Neural progenitor cell (in vitro differentiated cells): ENCODE data around the gene NUP58. TPM values are rescaled to one million over a fixed set of nuclear protein-coding genes. Genes with fewer than 3 reads are reported as not detected.

Experiments
- DNase-seq: peaks from one replicate; pipeline ENCODE4 v3.0.0-alpha.2; 2016; ENCODE audit warnings: low spot score
- H2AFZ ChIP-seq: fragments of 200-600 bp; sonication (generic); replicated peaks from 2 replicates; pipeline ENCODE4 v1.6.1; 2016; ENCODE audit warnings: antibody characterized with exemption
- H3F3A ChIP-seq: fragments of 200-600 bp; sonication (generic); 2 replicates; pipeline ENCODE4 v1.6.1; 2016; ENCODE audit warnings: antibody characterized with exemption, low read depth
- H3K27ac ChIP-seq: fragments of 200-600 bp; sonication (generic); 2 replicates; pipeline ENCODE4 v1.5.1; 2016; ENCODE audit warnings: mild to moderate bottlenecking
- H3K27me3 ChIP-seq: fragments of 200-600 bp; sonication (generic); 2 replicates; pipeline ENCODE4 v1.6.1; 2016; ENCODE audit warnings: mild to moderate bottlenecking, moderate library complexity
- H3K36me3 ChIP-seq: fragments of 200-600 bp; sonication (generic); 2 replicates; pipeline ENCODE4 v1.5.1; 2016
- H3K4me1 ChIP-seq: fragments of 200-600 bp; sonication (generic); 2 replicates; pipeline ENCODE4 v1.6.1; 2016; ENCODE audit warnings: mixed run types
- H3K4me2 ChIP-seq: fragments of 200-600 bp; sonication (generic); 2 replicates; pipeline ENCODE4 v1.6.1; 2016
- H3K4me3 ChIP-seq: fragments of 200-600 bp; sonication (generic); 2 replicates; pipeline ENCODE4 v1.5.1; 2016
- H3K79me2 ChIP-seq: fragments of 200-600 bp; sonication (generic); 2 replicates; pipeline ENCODE4 v1.6.1; 2016; ENCODE audit warnings: low read depth
- H3K9ac ChIP-seq: fragments of 200-600 bp; sonication (generic); 2 replicates; pipeline ENCODE4 v1.6.1; 2016
- H3K9me3 ChIP-seq: fragments of 200-600 bp; sonication (generic); 2 replicates; pipeline ENCODE4 v1.5.1; 2016; ENCODE audit warnings: low read depth
- H4K20me1 ChIP-seq: fragments of 200-600 bp; sonication (generic); 2 replicates; pipeline ENCODE4 v1.6.1; 2016; ENCODE audit warnings: low read depth
- H3K27ac Mint-ChIP-seq: 3 replicates; pipeline ENCODE4 v1.8.0; 2021; ENCODE audit warnings: mixed read lengths
- H3K27me3 Mint-ChIP-seq: 2 replicates; pipeline ENCODE4 v1.8.0; 2022; ENCODE audit warnings: low read depth, mild to moderate bottlenecking, inconsistent platforms, moderate library complexity, mixed read lengths; ENCODE audit not compliant: insufficient read depth
- H3K36me3 Mint-ChIP-seq: 3 replicates; pipeline ENCODE4 v1.8.0; 2021; ENCODE audit warnings: mixed read lengths
- H3K4me1 Mint-ChIP-seq: 3 replicates; pipeline ENCODE4 v1.8.0; 2021; ENCODE audit warnings: mixed read lengths
- H3K4me3 Mint-ChIP-seq: 3 replicates; pipeline ENCODE4 v1.8.0; 2021; ENCODE audit warnings: mild to moderate bottlenecking, moderate library complexity, mixed read lengths
- H3K9me3 Mint-ChIP-seq: 3 replicates; pipeline ENCODE4 v1.8.0; 2020; ENCODE audit warnings: mixed read lengths
- EZH2 ChIP-seq: fragments of 200-600 bp; sonication (generic); IDR thresholded peaks from 2 replicates; pipeline ENCODE4 v1.6.1; 2017; ENCODE audit warnings: antibody characterized with exemption, mild to moderate bottlenecking, moderate library complexity
- EZH2phosphoT487 ChIP-seq: fragments of 200-600 bp; sonication (generic); IDR thresholded peaks from 2 replicates; pipeline ENCODE4 v1.6.1; 2017; ENCODE audit warnings: antibody characterized with exemption
- total RNA-seq: library from RNA; depleted of rRNA; stranded (reverse); fragments of >200 nt; gene quantifications from 2 replicates; pipeline ENCODE4 v1.2.3, GENCODE V29; 2015; ENCODE audit warnings: low replicate concordance
- TF ChIP-seq, protein P1 (sequence below): fragments of 200-600 bp; sonication (generic); IDR thresholded peaks from 2 replicates; pipeline ENCODE4 v1.5.1; 2017; ENCODE audit warnings: antibody characterized with exemption, mild to moderate bottlenecking

Gene NUP58
- total RNA-seq, 1 donor from 2014 or later, result 138 TPM

DNA sequence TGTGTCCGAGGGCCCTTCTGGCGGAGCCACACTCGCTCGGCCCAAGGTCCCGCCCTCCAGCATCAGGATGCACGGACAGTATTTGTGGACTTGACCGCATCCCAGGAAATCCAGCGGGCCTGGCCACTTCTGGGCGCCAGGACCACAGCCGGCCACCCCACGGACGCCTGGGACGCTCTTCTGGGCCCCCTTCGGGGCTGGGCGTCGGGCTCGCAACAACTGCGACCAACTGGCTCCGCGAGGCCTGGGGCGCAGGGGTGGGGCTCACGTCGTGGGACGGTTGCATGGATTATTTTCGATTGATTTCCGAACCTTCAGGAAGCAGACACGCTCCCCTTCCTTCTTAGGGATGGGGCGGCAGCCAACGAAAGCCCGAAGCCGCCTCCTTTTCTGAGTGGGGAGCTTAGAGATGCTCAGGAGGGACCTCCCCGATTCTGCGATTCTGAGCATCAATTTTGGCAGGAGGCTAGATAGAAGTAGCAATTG lies 521 bp upstream of the NUP58 start:
- peaks cover 9% of the 10 kb centered on the region for H3K36me3 ChIP-seq
- H3K9me3 ChIP-seq, result no peaks in the 10 kb centered on the region
- peak; percentile 5 for DNase-seq
- H3K4me1 ChIP-seq, result peaks cover 10% of the 10 kb centered on the region
- peaks cover 19% of the 10 kb centered on the region for H3K4me1 Mint-ChIP-seq
- peak overlapping the region; percentile 89 for H3K4me2 ChIP-seq
- peaks cover 15% of the 10 kb centered on the region for H3K36me3 Mint-ChIP-seq
- H3K27ac Mint-ChIP-seq, result peak overlapping the region; percentile 94
- H4K20me1 ChIP-seq, result peaks cover 28% of the 10 kb centered on the region
- H3K4me3 Mint-ChIP-seq, result peak overlapping the region; percentile 97
- peaks cover 39% of the 10 kb centered on the region for H3K27me3 ChIP-seq
- no peak overlapping the region for H3K9ac ChIP-seq
- no peak overlapping the region for H3K27ac ChIP-seq
- TF ChIP-seq, protein P1, sequence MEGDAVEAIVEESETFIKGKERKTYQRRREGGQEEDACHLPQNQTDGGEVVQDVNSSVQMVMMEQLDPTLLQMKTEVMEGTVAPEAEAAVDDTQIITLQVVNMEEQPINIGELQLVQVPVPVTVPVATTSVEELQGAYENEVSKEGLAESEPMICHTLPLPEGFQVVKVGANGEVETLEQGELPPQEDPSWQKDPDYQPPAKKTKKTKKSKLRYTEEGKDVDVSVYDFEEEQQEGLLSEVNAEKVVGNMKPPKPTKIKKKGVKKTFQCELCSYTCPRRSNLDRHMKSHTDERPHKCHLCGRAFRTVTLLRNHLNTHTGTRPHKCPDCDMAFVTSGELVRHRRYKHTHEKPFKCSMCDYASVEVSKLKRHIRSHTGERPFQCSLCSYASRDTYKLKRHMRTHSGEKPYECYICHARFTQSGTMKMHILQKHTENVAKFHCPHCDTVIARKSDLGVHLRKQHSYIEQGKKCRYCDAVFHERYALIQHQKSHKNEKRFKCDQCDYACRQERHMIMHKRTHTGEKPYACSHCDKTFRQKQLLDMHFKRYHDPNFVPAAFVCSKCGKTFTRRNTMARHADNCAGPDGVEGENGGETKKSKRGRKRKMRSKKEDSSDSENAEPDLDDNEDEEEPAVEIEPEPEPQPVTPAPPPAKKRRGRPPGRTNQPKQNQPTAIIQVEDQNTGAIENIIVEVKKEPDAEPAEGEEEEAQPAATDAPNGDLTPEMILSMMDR, result no peak
- TF ChIP-seq EZH2phosphoT487, result no peak
- no peak for TF ChIP-seq EZH2
- peak overlapping the region; percentile 86 for H2AFZ ChIP-seq
- peaks cover 2% of the 10 kb centered on the region for H3K27me3 Mint-ChIP-seq
- no peaks in the 10 kb centered on the region for H3F3A ChIP-seq
- H3K9me3 Mint-ChIP-seq, result no peaks in the 10 kb centered on the region
- H3K79me2 ChIP-seq, result peaks cover 48% of the 10 kb centered on the region
- peak overlapping the region; percentile 68 for H3K4me3 ChIP-seq

DNA sequence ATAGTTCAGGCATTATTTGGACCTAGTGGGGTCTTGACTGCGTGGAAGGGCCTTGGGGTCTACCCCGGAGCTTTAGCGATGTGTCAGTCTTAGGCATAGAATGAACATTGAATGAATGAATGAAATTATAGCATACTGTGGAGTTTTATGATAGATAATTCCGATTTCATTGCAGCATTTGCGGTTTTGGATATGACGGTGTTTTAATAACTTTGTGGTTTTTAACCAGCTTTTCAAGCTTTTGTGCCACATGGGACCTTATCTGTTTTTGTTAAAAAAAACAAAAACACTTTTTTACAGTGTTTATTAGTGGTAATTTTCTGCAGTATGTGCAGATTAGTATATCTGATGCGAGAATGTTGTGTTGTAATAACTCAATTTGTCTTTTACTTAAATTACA lies 696 bp downstream of the NUP58 start:
- no peak for DNase-seq
- Histone ChIP-seq H3K4me2 (peak overlapping the region; percentile 89), H3K27me3 (peaks cover 27% of the 10 kb centered on the region), H3K79me2 (peaks cover 60% of the 10 kb centered on the region), H3K9ac (peak overlapping the region; percentile 71), H3K36me3 (peaks cover 9% of the 10 kb centered on the region), H3K4me3 (peak overlapping the region; percentile 68), H3F3A (no peaks in the 10 kb centered on the region), H2AFZ (no peak overlapping the region), H3K4me1 (peaks cover 10% of the 10 kb centered on the region), H4K20me1 (peaks cover 36% of the 10 kb centered on the region), H3K27ac (no peak overlapping the region), H3K9me3 (no peaks in the 10 kb centered on the region)
- H3K4me3 Mint-ChIP-seq, result peak overlapping the region; percentile 97
- peaks cover 19% of the 10 kb centered on the region for H3K4me1 Mint-ChIP-seq
- H3K27ac Mint-ChIP-seq, result peak overlapping the region; percentile 50
- H3K9me3 Mint-ChIP-seq, result no peaks in the 10 kb centered on the region
- TF ChIP-seq EZH2phosphoT487 (no peak), EZH2 (no peak)
- TF ChIP-seq, protein P1, result no peak
- peaks cover 17% of the 10 kb centered on the region for H3K36me3 Mint-ChIP-seq
- peaks cover 2% of the 10 kb centered on the region for H3K27me3 Mint-ChIP-seq

DNA sequence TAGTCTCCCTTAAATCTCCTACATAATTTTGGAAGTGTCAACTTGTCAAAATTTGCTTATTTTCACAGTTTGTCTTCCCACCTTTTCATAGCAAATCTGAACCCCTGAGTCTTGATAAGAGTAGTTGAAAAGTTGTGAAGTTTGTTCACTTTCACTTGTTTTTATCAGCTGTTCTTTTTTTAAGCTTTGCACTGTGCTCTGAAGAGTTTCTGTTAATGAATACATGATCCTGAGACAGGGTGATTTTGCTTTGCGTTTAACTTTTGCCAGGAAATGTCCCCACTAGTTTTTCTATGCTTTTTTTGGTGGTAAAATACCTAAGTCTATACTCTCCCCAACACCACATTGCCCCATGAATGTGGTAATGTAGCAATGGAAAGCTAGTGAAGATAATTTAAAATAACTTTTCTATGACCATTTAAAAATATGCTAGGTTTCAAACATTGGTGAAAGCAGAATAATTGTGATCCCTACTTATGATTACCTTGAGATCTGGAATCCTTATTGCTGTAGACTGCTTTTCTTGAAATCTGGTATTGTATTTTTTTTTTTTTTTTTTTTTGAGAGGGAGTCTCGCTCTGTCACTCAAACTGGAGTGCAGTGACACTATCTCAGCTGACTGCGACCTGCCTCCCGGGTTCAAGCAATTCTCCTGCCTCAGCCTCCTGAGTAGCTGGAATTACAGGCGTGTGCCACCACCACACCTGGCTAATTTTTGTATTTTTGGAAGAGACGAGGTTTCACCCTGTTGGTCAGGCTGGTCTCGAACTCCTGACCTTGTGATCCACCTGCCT lies 5.4 kb downstream of the NUP58 start:
- Histone ChIP-seq H3K4me1 (peaks cover 10% of the 10 kb centered on the region), H3K79me2 (peaks cover 84% of the 10 kb centered on the region), H3K36me3 (peaks cover 14% of the 10 kb centered on the region), H4K20me1 (peaks cover 48% of the 10 kb centered on the region), H3K27me3 (no peaks in the 10 kb centered on the region), H3F3A (no peaks in the 10 kb centered on the region), H3K9me3 (no peaks in the 10 kb centered on the region), H3K4me2 (no peak overlapping the region), H3K9ac (no peak overlapping the region), H2AFZ (no peak overlapping the region), H3K27ac (no peak overlapping the region), H3K4me3 (no peak overlapping the region)
- no peak for DNase-seq
- Mint-ChIP-seq H3K27ac (no peak overlapping the region), H3K4me1 (peaks cover 16% of the 10 kb centered on the region), H3K9me3 (no peaks in the 10 kb centered on the region), H3K4me3 (no peak overlapping the region), H3K36me3 (peaks cover 35% of the 10 kb centered on the region), H3K27me3 (no peaks in the 10 kb centered on the region)
- TF ChIP-seq EZH2, result no peak
- TF ChIP-seq, protein P1, result no peak
- no peak for TF ChIP-seq EZH2phosphoT487
